K562 (cell line): ENCODE results near the gene UPP1.

Experiments used
- EZH2 ChIP-seq: IDR thresholded peaks from 2 replicates; pipeline ENCODE4 v1.6.1; 2012; ENCODE audit warnings: low read depth, mild to moderate bottlenecking, inconsistent platforms, low read length, borderline replicate concordance
- HIVEP1 ChIP-seq: fragments of 250-450 bp; sonication (Bioruptor Pico); IDR thresholded peaks from 2 replicates; pipeline ENCODE4 v1.4.0; 2020; ENCODE audit warnings: mild to moderate bottlenecking
- POLR2A ChIP-seq: fragments of 450-650 bp; conservative IDR thresholded peaks from 2 replicates; pipeline ENCODE4 v1.6.1; 2016
- RB1 ChIP-seq: fragments of 450-650 bp; IDR thresholded peaks from 2 replicates; pipeline ENCODE4 v1.6.1; 2017; ENCODE audit warnings: low read depth, mild to moderate bottlenecking
- THAP7 ChIP-seq: fragments of 250-450 bp; sonication (Bioruptor Pico); IDR thresholded peaks from 2 replicates; pipeline ENCODE4 v1.5.0; 2021
- TF ChIP-seq, protein P1 (sequence below): sonication (generic); formaldehyde crosslinking; IDR thresholded peaks from 2 replicates; pipeline ENCODE4 v1.8.1; 2023; ENCODE audit warnings: mild to moderate bottlenecking, missing genetic modification reagents
- TF ChIP-seq, protein P2 (sequence below): fragments of 450-650 bp; IDR thresholded peaks from 2 replicates; pipeline ENCODE4 v1.6.1; 2016; ENCODE audit warnings: mild to moderate bottlenecking

- TF ChIP-seq, protein P1, sequence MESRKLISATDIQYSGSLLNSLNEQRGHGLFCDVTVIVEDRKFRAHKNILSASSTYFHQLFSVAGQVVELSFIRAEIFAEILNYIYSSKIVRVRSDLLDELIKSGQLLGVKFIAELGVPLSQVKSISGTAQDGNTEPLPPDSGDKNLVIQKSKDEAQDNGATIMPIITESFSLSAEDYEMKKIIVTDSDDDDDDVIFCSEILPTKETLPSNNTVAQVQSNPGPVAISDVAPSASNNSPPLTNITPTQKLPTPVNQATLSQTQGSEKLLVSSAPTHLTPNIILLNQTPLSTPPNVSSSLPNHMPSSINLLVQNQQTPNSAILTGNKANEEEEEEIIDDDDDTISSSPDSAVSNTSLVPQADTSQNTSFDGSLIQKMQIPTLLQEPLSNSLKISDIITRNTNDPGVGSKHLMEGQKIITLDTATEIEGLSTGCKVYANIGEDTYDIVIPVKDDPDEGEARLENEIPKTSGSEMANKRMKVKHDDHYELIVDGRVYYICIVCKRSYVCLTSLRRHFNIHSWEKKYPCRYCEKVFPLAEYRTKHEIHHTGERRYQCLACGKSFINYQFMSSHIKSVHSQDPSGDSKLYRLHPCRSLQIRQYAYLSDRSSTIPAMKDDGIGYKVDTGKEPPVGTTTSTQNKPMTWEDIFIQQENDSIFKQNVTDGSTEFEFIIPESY = no peak
- no peak for TF ChIP-seq THAP7 (CRISPR knock-in tag)
- TF ChIP-seq, protein P2, sequence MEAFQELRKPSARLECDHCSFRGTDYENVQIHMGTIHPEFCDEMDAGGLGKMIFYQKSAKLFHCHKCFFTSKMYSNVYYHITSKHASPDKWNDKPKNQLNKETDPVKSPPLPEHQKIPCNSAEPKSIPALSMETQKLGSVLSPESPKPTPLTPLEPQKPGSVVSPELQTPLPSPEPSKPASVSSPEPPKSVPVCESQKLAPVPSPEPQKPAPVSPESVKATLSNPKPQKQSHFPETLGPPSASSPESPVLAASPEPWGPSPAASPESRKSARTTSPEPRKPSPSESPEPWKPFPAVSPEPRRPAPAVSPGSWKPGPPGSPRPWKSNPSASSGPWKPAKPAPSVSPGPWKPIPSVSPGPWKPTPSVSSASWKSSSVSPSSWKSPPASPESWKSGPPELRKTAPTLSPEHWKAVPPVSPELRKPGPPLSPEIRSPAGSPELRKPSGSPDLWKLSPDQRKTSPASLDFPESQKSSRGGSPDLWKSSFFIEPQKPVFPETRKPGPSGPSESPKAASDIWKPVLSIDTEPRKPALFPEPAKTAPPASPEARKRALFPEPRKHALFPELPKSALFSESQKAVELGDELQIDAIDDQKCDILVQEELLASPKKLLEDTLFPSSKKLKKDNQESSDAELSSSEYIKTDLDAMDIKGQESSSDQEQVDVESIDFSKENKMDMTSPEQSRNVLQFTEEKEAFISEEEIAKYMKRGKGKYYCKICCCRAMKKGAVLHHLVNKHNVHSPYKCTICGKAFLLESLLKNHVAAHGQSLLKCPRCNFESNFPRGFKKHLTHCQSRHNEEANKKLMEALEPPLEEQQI = no peak
- TF ChIP-seq POLR2A = no peak
- TF ChIP-seq RB1 = no peak
- no peak for TF ChIP-seq HIVEP1 (CRISPR knock-in tag)
- no peak for TF ChIP-seq EZH2
These were observed 37.0 kb downstream of the UPP1 start for GRCh38 chr7:48126037-48126436.
